Right lobe of liver (tissue), 4 donors: ENCODE measurements around the gene LAIR2.

ENCODE experiments used
- POLR2A ChIP-seq: fragments of 450-650 bp; IDR thresholded peaks from one replicate; pipeline ENCODE4 v1.6.1; 2017; ENCODE audit warnings: antibody characterized with exemption, mild to moderate bottlenecking
- TF ChIP-seq, protein P1 (sequence below), 4 donors: fragments of 200-600 bp in 3 of 4; fragments of 450-650 bp in 1 of 4; IDR thresholded peaks; one replicate each; pipeline versions ENCODE4 v1.5.1 to v1.8.0; 2016 to 2022; ENCODE audit warnings: antibody characterized with exemption in 4 of 4, mild to moderate bottlenecking in 2 of 4
- donor health status: DM: no; HTN: no; CAD: no.
- donor health status: DM: no; HTN: no; CAD: no.
- donor health status: DM: no; HTN: yes; CAD: no.

DNA sequence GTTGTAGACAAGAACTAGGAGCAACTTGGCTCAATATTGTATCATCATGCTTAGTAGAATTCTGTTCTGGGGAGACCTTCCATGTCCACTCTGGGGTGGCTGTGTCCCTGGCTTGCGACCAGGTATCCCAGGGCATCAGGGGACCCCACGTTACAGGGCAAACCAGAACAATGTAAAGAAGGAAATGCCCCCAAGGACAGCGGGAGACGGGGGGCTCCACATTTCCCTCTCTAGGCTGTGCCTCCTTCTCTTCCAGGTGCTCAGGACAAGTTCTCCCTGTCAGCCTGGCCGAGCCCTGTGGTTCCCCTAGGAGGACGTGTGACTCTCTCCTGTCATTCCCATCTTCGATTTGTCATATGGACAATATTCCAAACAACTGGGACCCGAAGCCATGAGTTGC lies 30.8 kb downstream of the LAIR2 start:
- TF ChIP-seq, protein P1, sequence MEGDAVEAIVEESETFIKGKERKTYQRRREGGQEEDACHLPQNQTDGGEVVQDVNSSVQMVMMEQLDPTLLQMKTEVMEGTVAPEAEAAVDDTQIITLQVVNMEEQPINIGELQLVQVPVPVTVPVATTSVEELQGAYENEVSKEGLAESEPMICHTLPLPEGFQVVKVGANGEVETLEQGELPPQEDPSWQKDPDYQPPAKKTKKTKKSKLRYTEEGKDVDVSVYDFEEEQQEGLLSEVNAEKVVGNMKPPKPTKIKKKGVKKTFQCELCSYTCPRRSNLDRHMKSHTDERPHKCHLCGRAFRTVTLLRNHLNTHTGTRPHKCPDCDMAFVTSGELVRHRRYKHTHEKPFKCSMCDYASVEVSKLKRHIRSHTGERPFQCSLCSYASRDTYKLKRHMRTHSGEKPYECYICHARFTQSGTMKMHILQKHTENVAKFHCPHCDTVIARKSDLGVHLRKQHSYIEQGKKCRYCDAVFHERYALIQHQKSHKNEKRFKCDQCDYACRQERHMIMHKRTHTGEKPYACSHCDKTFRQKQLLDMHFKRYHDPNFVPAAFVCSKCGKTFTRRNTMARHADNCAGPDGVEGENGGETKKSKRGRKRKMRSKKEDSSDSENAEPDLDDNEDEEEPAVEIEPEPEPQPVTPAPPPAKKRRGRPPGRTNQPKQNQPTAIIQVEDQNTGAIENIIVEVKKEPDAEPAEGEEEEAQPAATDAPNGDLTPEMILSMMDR (IDR thresholded peaks at IDR 0.05): no peak
- TF ChIP-seq POLR2A: no peak
